Retina (tissue), 1 donor: ENCODE results near the gene PPP2R5C.

ENCODE experiments used
- DNase-seq: peaks from one replicate; pipeline ENCODE4 v3.0.0-alpha.2; 2016

Gene PPP2R5C

GRCh38 chr14:101972126-101972866 is 210.8 kb downstream of the PPP2R5C start:
- no peak for DNase-seq

- no peak for DNase-seq
These were observed 211.8 kb downstream of the PPP2R5C start for GRCh38 chr14:101973356-101973755.

GRCh38 chr14:101975231-101975630 is 213.7 kb downstream of the PPP2R5C start:
- DNase-seq, result no peak
